AG10803 (cell line): Measurements from ENCODE around the gene GALNT2.
A peak's percentile ranks its signal among the peaks of the same experiment; 100 is the strongest.

Experiments used
- DNase-seq: peaks from one replicate; pipeline ENCODE4 v3.0.0; 2010; ENCODE audit warnings: low read depth
- H3K4me3 ChIP-seq: 2 replicates; pipeline ENCODE4 v1.5.1; 2011; ENCODE audit warnings: mild to moderate bottlenecking, low read length, control low read depth
- CTCF ChIP-seq: conservative IDR thresholded peaks from 2 replicates; pipeline ENCODE4 v1.5.1; 2011; ENCODE audit warnings: mild to moderate bottlenecking, low read length, control low read depth, inconsistent platforms

Gene GALNT2

GRCh38 chr1:230301822-230302221, 234.8 kb downstream of the GALNT2 start:
- no peak for DNase-seq
- no peak for TF ChIP-seq CTCF
- H3K4me3 ChIP-seq, result no peak overlapping the region

GRCh38 chr1:230303069-230303468, 236.0 kb downstream of the GALNT2 start:
- no peak overlapping the region for H3K4me3 ChIP-seq
- peak; percentile 15 for DNase-seq
- peak; percentile 15; the same call in 1 of the 2 replicates for TF ChIP-seq CTCF

GRCh38 chr1:230303822-230304221, 236.8 kb downstream of the GALNT2 start:
- TF ChIP-seq CTCF, result no peak
- no peak overlapping the region for H3K4me3 ChIP-seq
- DNase-seq, result peak; percentile 70

- no peak for TF ChIP-seq CTCF
- no peak overlapping the region for H3K4me3 ChIP-seq
- DNase-seq, result no peak
Measured at GRCh38 chr1:230306169-230306568, 239.1 kb downstream of the GALNT2 start.

- no peak for TF ChIP-seq CTCF
- DNase-seq, result no peak
- H3K4me3 ChIP-seq, result no peak overlapping the region
Measured at GRCh38 chr1:230307213-230307612, 240.2 kb downstream of the GALNT2 start.

GRCh38 chr1:230308039-230308438, 241.0 kb downstream of the GALNT2 start:
- peak; percentile 53 for DNase-seq
- TF ChIP-seq CTCF, result no peak

GRCh38 chr1:230308821-230309220, 241.8 kb downstream of the GALNT2 start:
- DNase-seq, result no peak
- no peak overlapping the region for H3K4me3 ChIP-seq
- TF ChIP-seq CTCF, result no peak

More at GRCh38 chr1:230308039-230308438, 241.0 kb downstream of the GALNT2 start:
- H3K4me3 ChIP-seq, result no peak overlapping the region
